ENCODE measurements around the gene FTCD. TPM values are rescaled to one million over a fixed set of nuclear protein-coding genes. Genes with fewer than 3 reads are reported as not detected.
A peak's percentile ranks its signal among the peaks of the same experiment; 100 is the strongest.

FTCD gene
- total RNA-seq, 1 donor from 2014 or later: not detected

DNA sequence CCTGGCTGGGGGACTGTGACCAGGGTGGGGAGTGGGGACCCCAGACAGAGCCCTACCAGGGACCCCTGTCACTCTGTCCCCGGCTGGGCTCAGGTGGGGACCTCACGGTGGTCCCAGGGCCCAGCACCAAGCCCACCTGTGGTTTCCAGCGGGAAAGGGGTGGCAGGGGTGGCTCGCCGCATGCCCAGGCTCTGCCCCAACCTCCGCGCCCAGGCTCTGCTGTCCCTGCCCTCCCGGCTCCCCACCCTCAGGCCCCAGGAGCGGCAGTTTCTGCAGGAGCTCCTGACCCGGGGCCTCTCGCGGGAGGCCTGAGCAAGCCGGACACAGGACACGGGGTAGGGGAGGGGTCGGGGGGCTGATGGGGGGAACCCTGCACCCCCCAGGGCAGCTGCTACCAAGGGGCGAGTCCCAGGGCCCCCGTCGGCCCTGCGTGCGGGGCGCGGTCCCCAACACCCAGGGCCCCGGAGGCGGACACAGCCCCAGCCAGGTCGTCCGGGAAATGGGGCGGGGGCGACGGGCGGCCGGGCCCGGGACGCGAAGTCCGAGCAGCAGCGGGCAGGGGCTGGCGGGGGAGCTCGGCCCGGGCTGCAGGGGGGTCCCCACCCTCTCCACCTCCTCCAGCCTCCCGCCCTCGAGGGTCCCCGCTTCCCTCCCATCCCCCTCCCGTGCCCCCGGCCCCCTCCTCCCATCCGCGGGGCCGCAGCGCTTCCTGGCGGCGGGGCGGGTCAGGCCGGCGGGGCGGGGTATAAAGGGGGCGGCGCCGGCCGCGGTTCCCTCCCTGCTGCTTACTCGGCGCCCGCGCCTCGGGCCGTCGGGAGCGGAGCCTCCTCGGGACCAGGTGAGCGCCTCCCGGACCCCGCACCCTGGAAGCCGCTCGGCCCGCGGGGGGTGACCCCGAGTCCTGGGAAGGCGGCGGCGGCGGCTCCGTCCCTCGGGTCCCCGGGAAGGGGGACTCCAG lies 57.8 kb downstream of the FTCD start, which contains the start of gene COL6A2:
COL6A2 (plus strand) TSS at position 777 of the 958 bp plus-strand sequence.
- H3K4me1 ChIP-seq: peaks cover 46% of the 10 kb centered on the region
- DNase-seq (ENCODE audit: extremely low spot score in 2 of 2): peak; percentile 86 to 87

DNA sequence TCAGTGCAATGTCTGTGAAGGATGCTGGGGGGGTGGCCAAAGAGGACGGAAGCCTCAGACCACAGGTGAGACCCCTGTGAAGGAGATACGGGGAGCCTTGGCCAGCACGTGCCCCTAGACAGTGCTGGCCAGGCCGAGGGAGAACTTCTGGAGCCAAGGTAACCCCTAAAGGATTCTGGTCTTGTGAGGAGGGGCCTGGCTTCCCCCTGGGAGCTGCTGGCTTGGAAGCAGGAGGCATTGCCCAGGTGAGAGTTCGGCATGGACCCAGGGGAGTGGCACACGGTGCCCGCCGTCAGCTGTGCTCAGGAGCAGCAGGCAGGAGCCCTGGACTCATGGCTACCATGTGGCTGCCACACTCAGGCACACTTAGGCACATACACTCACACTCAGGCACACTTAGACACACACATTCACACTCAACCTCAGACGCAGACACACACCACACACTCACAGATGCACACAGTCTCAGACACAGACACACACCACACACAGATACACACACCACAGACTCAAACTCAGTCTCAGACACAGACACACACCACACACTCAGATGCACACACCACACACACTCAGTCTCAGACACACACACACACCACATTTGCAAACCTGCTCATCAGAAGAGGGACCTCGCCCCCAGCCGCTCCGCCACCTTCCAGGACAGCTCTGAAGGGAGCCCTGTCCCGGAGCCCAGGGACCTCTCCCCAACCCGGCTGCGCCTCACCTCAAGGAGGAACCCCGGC lies 58.6 kb downstream of the FTCD start:
- H3K4me1 ChIP-seq: peaks cover 52% of the 10 kb centered on the region
- TF ChIP-seq, protein P1, sequence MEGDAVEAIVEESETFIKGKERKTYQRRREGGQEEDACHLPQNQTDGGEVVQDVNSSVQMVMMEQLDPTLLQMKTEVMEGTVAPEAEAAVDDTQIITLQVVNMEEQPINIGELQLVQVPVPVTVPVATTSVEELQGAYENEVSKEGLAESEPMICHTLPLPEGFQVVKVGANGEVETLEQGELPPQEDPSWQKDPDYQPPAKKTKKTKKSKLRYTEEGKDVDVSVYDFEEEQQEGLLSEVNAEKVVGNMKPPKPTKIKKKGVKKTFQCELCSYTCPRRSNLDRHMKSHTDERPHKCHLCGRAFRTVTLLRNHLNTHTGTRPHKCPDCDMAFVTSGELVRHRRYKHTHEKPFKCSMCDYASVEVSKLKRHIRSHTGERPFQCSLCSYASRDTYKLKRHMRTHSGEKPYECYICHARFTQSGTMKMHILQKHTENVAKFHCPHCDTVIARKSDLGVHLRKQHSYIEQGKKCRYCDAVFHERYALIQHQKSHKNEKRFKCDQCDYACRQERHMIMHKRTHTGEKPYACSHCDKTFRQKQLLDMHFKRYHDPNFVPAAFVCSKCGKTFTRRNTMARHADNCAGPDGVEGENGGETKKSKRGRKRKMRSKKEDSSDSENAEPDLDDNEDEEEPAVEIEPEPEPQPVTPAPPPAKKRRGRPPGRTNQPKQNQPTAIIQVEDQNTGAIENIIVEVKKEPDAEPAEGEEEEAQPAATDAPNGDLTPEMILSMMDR (IDR thresholded peaks at IDR 0.05): no peak
- TF ChIP-seq POLR2AphosphoS5 (IDR thresholded peaks at IDR 0.05; ENCODE audit: insufficient read depth in 1 of 2, low read depth in 1 of 2) (no peak), POLR2A (IDR thresholded peaks at IDR 0.05) (no peak)
- H3K9me3 ChIP-seq: no peaks in the 10 kb centered on the region
- intact Hi-C loops (cut with DNase I): loop anchor here (5.0 kb wide), 1 partner anchor 39 kb away; no protein-coding TSS in a partner anchor
- H3K27ac ChIP-seq: peak overlapping the region; percentile 98
- no peaks in the 10 kb centered on the region for H3K27me3 ChIP-seq
- peak overlapping the region; percentile 72 to 80 for H3K4me3 ChIP-seq
- H3K36me3 ChIP-seq: no peaks in the 10 kb centered on the region
- DNase-seq (ENCODE audit: extremely low spot score in 2 of 2): peak; percentile 87 to 91

More for the DNA sequence above, 57.8 kb downstream of the FTCD start, which contains the start of gene COL6A2:
- Histone ChIP-seq H3K4me3 (peak within 1 kb of the TSS; percentile 72 to 80), H3K36me3 (no peaks in the 10 kb centered on the region), H3K27ac (peak within 1 kb of the TSS; percentile 98), H3K9me3 (no peaks in the 10 kb centered on the region), H3K27me3 (no peaks in the 10 kb centered on the region)
- intact Hi-C loops (cut with DNase I): loop anchor here (1.0 to 5.0 kb wide), 2 partner anchors 40 to 123 kb away; no protein-coding TSS in a partner anchor
- TF ChIP-seq POLR2A (IDR thresholded peaks at IDR 0.05) (peak in 1 of 2 donors; percentile 90), POLR2AphosphoS5 (IDR thresholded peaks at IDR 0.05; ENCODE audit: insufficient read depth in 1 of 2, low read depth in 1 of 2) (peak in 1 of 2 donors; percentile 67)
- TF ChIP-seq, protein P1 (IDR thresholded peaks at IDR 0.05): peak in 1 of 3 experiments; percentile 46

DNA sequence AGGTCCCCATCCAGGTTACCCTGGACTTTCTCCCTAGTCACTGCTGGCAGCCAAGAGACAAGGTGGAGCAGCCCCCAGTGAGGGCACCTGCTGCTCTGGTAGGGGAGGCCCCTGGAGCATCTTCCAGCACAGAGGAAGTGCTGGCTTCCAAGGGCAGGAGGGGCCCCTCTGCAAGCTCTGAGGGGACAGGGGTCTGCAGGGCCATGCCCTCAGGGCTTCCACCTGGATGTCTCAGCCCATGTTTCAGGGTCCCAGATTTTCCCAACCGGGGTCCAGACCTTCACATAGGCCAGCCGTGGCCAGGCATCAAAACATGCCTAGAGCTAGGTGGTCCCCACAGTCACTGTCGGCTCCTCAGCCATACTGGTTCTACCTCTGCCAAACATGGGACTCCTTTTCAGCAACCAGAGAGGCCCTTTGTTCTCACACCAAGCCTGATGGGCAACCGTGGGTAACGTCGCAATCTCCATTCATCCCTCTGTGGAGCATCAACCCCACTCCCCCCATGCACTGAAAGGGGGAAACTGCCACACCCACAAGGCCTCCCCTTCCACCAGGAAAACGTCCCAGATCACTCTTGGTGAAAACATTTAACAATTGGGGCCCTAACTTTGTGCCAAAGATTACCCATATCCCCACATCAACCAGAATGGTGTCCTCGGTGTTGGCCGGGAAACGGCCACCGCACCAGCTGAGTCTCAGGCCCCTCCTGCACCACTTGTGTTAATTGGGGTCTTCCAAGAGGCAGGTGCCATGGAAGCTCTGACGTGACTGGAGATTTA lies 59.4 kb downstream of the FTCD start:
- no peak overlapping the region for H3K4me3 ChIP-seq
- no peaks in the 10 kb centered on the region for H3K36me3 ChIP-seq
- H3K27ac ChIP-seq: peak overlapping the region; percentile 98
- H3K4me1 ChIP-seq: peaks cover 56% of the 10 kb centered on the region
- no peaks in the 10 kb centered on the region for H3K9me3 ChIP-seq
- TF ChIP-seq, protein P1 (IDR thresholded peaks at IDR 0.05): no peak
- TF ChIP-seq POLR2AphosphoS5 (IDR thresholded peaks at IDR 0.05; ENCODE audit: insufficient read depth in 1 of 2, low read depth in 1 of 2) (no peak), POLR2A (IDR thresholded peaks at IDR 0.05) (no peak)
- DNase-seq (ENCODE audit: extremely low spot score in 2 of 2): peak; percentile 84
- intact Hi-C loops (cut with DNase I): loop anchor here (5.0 kb wide), 1 partner anchor 39 kb away; no protein-coding TSS in a partner anchor
- H3K27me3 ChIP-seq: no peaks in the 10 kb centered on the region

DNA sequence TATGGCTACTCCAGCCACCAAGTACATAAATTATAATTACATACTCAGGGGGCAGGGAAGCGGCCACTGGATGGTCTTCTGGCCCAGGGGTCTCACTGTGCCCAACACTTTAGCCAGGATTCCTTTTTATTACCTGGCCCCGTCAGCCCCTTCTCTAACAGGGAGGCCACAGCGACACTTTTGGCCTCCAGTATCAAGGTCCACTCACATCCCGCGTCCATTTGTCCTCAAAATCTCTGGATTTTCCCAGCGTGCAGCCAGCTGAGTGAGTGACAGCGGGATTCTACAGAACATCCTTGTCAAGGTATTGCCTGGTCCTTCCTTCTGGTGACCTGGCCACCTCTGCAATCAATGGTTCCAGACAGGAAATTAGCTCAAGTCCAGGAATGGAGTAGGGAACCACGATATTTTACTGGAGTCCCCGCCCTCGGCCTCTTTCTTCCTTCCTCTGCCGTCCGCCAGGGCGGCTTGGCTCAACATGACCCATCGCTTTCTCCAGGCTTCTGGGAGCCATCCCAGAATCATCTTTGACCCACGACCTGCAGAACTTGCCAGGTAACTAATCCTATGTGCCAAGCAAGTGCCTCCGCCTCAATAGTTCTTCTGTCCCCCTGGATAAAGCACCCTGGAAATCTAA lies 60.2 kb downstream of the FTCD start:
- Histone ChIP-seq H3K9me3 (no peaks in the 10 kb centered on the region), H3K36me3 (no peaks in the 10 kb centered on the region), H3K27ac (peak overlapping the region; percentile 98), H3K4me3 (no peak overlapping the region), H3K27me3 (no peaks in the 10 kb centered on the region), H3K4me1 (peaks cover 48% of the 10 kb centered on the region)
- peak in 1 of 2 donors; percentile 77 for DNase-seq (ENCODE audit: extremely low spot score in 2 of 2)
- no peak for TF ChIP-seq POLR2AphosphoS5 (IDR thresholded peaks at IDR 0.05; ENCODE audit: insufficient read depth in 1 of 2, low read depth in 1 of 2)
- TF ChIP-seq POLR2A (IDR thresholded peaks at IDR 0.05): no peak
- TF ChIP-seq, protein P1 (IDR thresholded peaks at IDR 0.05): no peak
- intact Hi-C loops (cut with DNase I): loop anchor here (5.0 kb wide), 1 partner anchor 38 kb away; no protein-coding TSS in a partner anchor

Data from vagina (tissue), 2 donors.